AG04449 (cell line): ENCODE results near the gene ATP2B1.
"Not testable (repeated sequence)": the region's sequence is repeated elsewhere in the genome, so short reads cannot be mapped to it uniquely, and the experiment has no call there.

Experiments used
- CTCF ChIA-PET: fragments of 350-600 bp; formaldehyde crosslinking; extraction: SDS; loops from one replicate; lab custom pipeline; 2021; ENCODE audit warnings: antibody characterized with exemption; lab: Yijun Ruan, JAX
- POLR2A ChIA-PET: fragments of 400-600, 350-600 bp; formaldehyde crosslinking; extraction: SDS; loops from one replicate; lab custom pipeline; 2020; ENCODE audit warnings: antibody characterized with exemption, inconsistent platforms; lab: Yijun Ruan, JAX
- DNase-seq: peaks from one replicate; pipeline ENCODE4 v3.0.0-alpha.2; 2010; ENCODE audit warnings: low read depth, low spot score
- H3K4me3 ChIP-seq: 2 replicates; pipeline ENCODE4 v1.5.1; 2011; ENCODE audit warnings: low read depth, mild to moderate bottlenecking, control low read depth, low read length
- TF ChIP-seq, protein P1 (sequence below): IDR thresholded peaks from one replicate; pipeline ENCODE4 v1.5.1; 2011; ENCODE audit warnings: mild to moderate bottlenecking, moderate library complexity, low read length, control low read depth, inconsistent platforms; ENCODE audit not compliant: insufficient read depth; ENCODE audit errors: missing control alignments

The ATP2B1 gene

DNA sequence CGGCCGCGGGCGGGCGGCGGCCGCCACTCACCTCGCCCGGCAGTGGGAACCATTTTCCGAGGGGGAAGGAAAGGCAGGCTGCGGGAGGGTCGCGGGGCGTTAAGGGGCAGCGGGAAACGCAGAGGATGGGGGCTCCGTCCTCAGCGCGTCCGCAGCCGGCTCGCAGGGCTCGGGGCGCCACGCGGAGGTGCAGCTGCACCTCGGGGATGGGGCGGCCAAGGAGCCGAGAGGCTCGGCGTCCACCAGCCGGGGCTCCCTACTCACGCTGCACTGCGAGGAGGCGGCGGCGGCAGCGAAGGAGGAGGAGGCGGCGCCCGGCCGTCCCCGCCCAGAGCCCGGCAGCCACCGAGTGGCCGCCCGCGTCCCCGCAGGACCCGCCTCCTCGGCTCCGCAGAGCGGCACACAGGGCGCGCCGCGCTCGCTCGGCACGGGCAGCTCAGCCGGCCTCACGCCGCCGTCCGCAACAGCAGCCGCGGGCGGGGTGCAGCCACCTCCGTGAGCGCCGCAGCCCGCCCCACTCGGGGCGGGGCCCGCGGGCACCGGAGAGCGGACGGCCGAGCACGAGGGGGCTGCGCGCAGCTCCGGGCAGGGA, at the start of gene ATP2B1:
Gene ATP2B1, minus strand, starts transcription at position 274 of the 592 bp plus-strand sequence. CDS start 52,952 bp downstream, outside the sequence.
- DNase-seq, result no peak
- ChIA-PET CTCF (interaction anchor here (1.0 to 1.7 kb wide), 7 partner anchors 9 to 322 kb away, joined by 3 to 6 read pairs (median 3); no protein-coding TSS in a partner anchor), POLR2A (interaction anchor here (0.9 to 2.5 kb wide), 10 partner anchors 12 to 1232 kb away, joined by 3 to 17 read pairs (median 3); no protein-coding TSS in a partner anchor)
- peak within 1 kb of the TSS; percentile 85 for H3K4me3 ChIP-seq
- TF ChIP-seq, protein P1, sequence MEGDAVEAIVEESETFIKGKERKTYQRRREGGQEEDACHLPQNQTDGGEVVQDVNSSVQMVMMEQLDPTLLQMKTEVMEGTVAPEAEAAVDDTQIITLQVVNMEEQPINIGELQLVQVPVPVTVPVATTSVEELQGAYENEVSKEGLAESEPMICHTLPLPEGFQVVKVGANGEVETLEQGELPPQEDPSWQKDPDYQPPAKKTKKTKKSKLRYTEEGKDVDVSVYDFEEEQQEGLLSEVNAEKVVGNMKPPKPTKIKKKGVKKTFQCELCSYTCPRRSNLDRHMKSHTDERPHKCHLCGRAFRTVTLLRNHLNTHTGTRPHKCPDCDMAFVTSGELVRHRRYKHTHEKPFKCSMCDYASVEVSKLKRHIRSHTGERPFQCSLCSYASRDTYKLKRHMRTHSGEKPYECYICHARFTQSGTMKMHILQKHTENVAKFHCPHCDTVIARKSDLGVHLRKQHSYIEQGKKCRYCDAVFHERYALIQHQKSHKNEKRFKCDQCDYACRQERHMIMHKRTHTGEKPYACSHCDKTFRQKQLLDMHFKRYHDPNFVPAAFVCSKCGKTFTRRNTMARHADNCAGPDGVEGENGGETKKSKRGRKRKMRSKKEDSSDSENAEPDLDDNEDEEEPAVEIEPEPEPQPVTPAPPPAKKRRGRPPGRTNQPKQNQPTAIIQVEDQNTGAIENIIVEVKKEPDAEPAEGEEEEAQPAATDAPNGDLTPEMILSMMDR, result peak; percentile 40

GRCh38 chr12:89757987-89758386, 49.3 kb upstream of the ATP2B1 start:
- POLR2A ChIA-PET, H3K4me3 ChIP-seq, CTCF ChIA-PET, DNase-seq: not testable (repeated sequence)

GRCh38 chr12:89756585-89757398, 48.2 kb upstream of the ATP2B1 start:
- POLR2A ChIA-PET, result interaction anchor here (0.6 to 1.0 kb wide), 2 partner anchors 12 to 23 kb away, joined by 3 to 4 read pairs; no protein-coding TSS in a partner anchor
- CTCF ChIA-PET, result no interaction called here
- no peak overlapping the region for H3K4me3 ChIP-seq
- peak; percentile 98 for DNase-seq
- TF ChIP-seq, protein P1, result no peak

GRCh38 chr12:89756194-89756584, 47.6 kb upstream of the ATP2B1 start:
- DNase-seq, result no peak
- ChIA-PET CTCF (no interaction called here), POLR2A (interaction anchor here (1.0 kb wide), 1 partner anchor 13 kb away, joined by 3 read pairs; no protein-coding TSS in a partner anchor)
- TF ChIP-seq, protein P1, result no peak
- no peak overlapping the region for H3K4me3 ChIP-seq

GRCh38 chr12:89753997-89754396, 45.4 kb upstream of the ATP2B1 start:
- DNase-seq, result no peak
- POLR2A ChIA-PET, result no interaction called here
- CTCF ChIA-PET, result no interaction called here
- TF ChIP-seq, protein P1, result no peak
- no peak overlapping the region for H3K4me3 ChIP-seq

- TF ChIP-seq, protein P1, result no peak
- no peak overlapping the region for H3K4me3 ChIP-seq
- DNase-seq, result no peak
- CTCF ChIA-PET, result no interaction called here
- POLR2A ChIA-PET, result no interaction called here
These were observed 43.7 kb upstream of the ATP2B1 start for GRCh38 chr12:89752341-89752740.
